ENCODE results near the gene PTGIR.

GRCh38 chr19:46615966-46616365, 8.9 kb downstream of the PTGIR start:
- no peak for TF ChIP-seq CTCF (IDR thresholded peaks at IDR 0.05)
- no peak for TF ChIP-seq CBX2 (IDR thresholded peaks at IDR 0.05; ENCODE audit: borderline replicate concordance, low read depth)
- TF ChIP-seq REST (IDR thresholded peaks at IDR 0.05), result no peak
- no peak for TF ChIP-seq HOXA7 (CRISPR knock-in tag; IDR thresholded peaks at IDR 0.05)
- no peak for TF ChIP-seq ELK1 (IDR thresholded peaks at IDR 0.05; ENCODE audit: low read depth, low read length)
- no peak for TF ChIP-seq MAFK (IDR thresholded peaks at IDR 0.05; ENCODE audit: partially characterized antibody)
- no peak for TF ChIP-seq POLR2A (IDR thresholded peaks at IDR 0.05; ENCODE audit: low read length)
- TF ChIP-seq MAX (IDR thresholded peaks at IDR 0.05), result no peak
- TF ChIP-seq EP300 (IDR thresholded peaks at IDR 0.05), result no peak
- no peak for TF ChIP-seq USF2 (IDR thresholded peaks at IDR 0.05)
- no peak for TF ChIP-seq ESRRA (IDR thresholded peaks at IDR 0.05; ENCODE audit: borderline replicate concordance, low read length)
- no peak for TF ChIP-seq JUN (IDR thresholded peaks at IDR 0.05)
- TF ChIP-seq RARB (CRISPR knock-in tag; IDR thresholded peaks at IDR 0.05), result no peak
- TF ChIP-seq RAD21 (conservative IDR thresholded peaks at IDR 0.05 in 1 of 2, IDR thresholded peaks at IDR 0.05 in 1 of 2), result no peak

Data from A549 (cell line).